ENCODE results near the gene TMEM81.
A peak's percentile ranks its signal among the peaks of the same experiment; 100 is the strongest.

Gene TMEM81

GRCh38 chr1:205121660-205122488, 37.6 kb upstream of the TMEM81 start, which contains the start of gene RBBP5:
Gene RBBP5 (minus strand): TSS chr1:205121978. CDS start chr1:205121873, 105 bp downstream.
- TF ChIP-seq CTCF (conservative IDR thresholded peaks at IDR 0.05) (peak; percentile 92), ZFX (IDR thresholded peaks at IDR 0.05) (no peak)
- H3K27ac ChIP-seq: peak within 1 kb of the TSS; percentile 83

- H3K27ac ChIP-seq: no peak overlapping the region
- TF ChIP-seq CTCF (conservative IDR thresholded peaks at IDR 0.05): no peak
- no peak for TF ChIP-seq ZFX (IDR thresholded peaks at IDR 0.05)
These were observed 34.5 kb upstream of the TMEM81 start for GRCh38 chr1:205118752-205119151.

- no peak for TF ChIP-seq ZFX (IDR thresholded peaks at IDR 0.05)
- no peak for TF ChIP-seq CTCF (conservative IDR thresholded peaks at IDR 0.05)
- no peak overlapping the region for H3K27ac ChIP-seq
These were observed 27.1 kb upstream of the TMEM81 start for GRCh38 chr1:205111354-205111753.

- TF ChIP-seq CTCF (conservative IDR thresholded peaks at IDR 0.05) (no peak), ZFX (IDR thresholded peaks at IDR 0.05) (no peak)
- H3K27ac ChIP-seq: no peak overlapping the region
These were observed 25.5 kb upstream of the TMEM81 start for GRCh38 chr1:205109711-205110110.

GRCh38 chr1:205109269-205109668, 25.0 kb upstream of the TMEM81 start:
- TF ChIP-seq ZFX (IDR thresholded peaks at IDR 0.05): no peak
- TF ChIP-seq CTCF (conservative IDR thresholded peaks at IDR 0.05): no peak
- H3K27ac ChIP-seq: no peak overlapping the region

- TF ChIP-seq ZFX (IDR thresholded peaks at IDR 0.05) (no peak), CTCF (conservative IDR thresholded peaks at IDR 0.05) (no peak)
- no peak overlapping the region for H3K27ac ChIP-seq
These were observed 24.2 kb upstream of the TMEM81 start for GRCh38 chr1:205108464-205108863.

- H3K27ac ChIP-seq: no peak overlapping the region
- TF ChIP-seq CTCF (conservative IDR thresholded peaks at IDR 0.05): no peak
- TF ChIP-seq ZFX (IDR thresholded peaks at IDR 0.05): no peak
These were observed 23.1 kb upstream of the TMEM81 start for GRCh38 chr1:205107327-205107726.
